ENCODE results near the gene FNDC1.

FNDC1 gene

DNA sequence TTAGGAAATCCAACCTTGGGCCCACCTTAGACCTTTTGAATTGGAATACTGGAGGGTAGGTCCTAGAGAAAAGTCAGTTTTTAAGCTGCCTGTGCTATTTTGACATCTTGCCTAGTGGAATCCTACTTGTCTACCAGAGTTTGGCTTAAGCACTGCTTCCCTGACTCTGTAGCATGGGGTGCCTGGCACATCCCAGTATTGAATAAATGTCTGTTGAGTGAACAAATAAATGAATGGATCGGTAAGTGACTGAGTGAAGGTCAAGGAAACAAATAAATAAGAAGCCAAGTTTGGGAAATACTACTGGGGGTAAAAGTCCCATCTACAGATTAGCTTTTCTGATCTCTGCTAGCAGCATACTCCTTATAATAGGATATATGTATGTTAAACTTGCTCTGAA is 140.5 kb downstream of the FNDC1 start:
- no peak for DNase-seq

DNA sequence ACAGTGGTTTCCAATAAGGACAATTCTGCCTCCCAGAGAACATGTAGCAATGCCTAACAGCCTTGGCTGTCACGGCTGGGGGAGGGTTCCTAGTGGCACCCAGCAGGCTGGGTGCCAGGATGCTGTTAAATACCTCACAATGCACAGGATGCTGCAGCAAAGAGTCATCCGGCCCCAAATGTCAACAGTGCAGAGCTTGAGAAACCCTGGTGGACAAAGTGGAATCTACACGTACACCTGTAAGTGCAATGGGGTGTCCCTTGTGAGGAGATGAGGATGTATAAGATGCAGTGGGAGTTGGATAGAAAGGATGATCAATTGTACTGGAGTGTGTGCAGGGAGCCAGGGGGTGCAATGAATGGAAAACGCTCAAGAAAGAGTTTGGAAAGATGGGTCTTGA is 142.4 kb downstream of the FNDC1 start:
- DNase-seq, result no peak

DNA sequence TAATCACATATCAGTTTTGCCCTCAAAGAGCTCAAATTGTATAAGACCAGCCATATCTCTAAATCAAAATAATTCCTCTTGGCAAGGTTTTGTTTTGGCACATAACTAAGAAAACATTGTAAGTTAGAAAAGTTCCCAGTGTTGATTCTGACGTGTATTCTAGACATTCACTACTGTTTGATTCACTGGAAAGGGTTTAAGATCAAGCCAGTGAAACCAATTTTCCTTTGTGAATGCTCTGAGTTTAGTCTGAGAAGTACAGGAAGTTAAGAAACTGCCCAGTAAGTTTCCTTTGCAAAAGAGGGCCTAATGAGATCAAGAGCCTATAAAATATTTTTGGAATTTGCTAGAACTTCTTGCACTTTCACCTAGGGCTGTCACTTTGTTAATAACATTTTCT is 143.0 kb downstream of the FNDC1 start:
- DNase-seq, result no peak

DNA sequence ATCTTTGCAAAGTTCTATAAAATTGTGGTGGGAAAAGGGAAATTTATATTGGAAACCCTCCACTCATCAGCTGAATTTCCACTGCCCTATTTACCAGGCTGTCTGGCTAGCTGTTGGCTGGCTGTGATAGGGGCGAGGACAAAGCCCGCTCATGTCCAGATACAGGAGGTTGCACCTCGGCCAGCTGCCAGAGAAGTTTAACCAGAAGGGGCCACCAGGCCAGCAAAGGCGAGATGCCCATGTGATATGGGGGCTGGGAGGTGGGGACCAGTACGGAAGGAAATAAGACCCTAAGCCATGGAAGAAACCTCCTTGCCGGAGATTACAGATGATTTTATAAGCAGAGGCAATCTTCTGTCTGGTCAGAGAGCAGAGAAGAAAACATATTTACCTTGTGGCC is 143.8 kb downstream of the FNDC1 start:
- no peak for DNase-seq

DNA sequence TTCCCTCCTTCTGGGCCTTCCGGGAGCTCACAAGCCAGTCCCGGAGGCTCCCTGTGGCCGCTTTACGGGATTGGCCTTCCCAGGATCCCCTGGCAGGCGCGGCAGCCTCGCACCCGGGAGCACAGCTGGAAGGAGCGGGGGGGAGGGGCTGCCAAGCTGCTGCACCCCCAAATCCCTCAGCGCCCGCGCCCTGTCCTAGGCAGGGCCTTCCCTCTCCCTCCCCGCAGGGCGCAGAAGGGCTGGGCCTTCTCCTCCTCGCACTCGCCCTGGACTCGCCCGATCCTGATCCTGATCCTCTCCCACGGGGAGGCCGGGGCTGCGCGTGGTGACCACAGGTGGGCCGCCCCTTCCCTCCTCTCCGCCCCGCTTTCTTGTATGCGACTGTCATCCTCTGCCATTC is 146.4 kb downstream of the FNDC1 start:
- no peak for DNase-seq

DNA sequence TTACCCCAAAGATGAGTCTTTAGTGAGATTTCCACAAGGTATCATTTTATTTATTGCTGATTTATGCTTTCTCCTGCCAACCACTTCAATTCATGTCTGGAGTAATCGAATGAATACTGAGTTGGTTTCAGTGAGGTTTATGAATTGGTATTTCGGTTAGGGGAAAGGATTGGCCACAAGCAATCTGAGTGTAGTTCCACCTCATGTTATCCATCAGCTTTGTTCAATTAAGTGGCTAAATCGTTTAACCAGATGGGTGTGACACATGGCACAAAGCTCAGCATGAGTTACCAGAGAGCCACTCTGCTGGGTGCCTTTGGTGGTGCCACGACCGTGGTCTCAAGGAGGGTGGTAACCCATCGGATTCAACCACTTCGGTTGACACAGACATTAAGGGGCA is 148.2 kb downstream of the FNDC1 start:
- DNase-seq, result no peak

GRCh38 chr6:159321267-159321666 is 152.1 kb downstream of the FNDC1 start:
- DNase-seq, result no peak

Data from suppressor macrophage (primary cell).